GM23338 (cell line): ENCODE results near the gene DNAJC10. TPM values are rescaled to one million over a fixed set of nuclear protein-coding genes. Genes with fewer than 3 reads are reported as not detected.

Source experiments
- ATAC-seq: fragments of 200-7000 bp; cut with Tn5 transposase; 3 replicates; pipeline ENCODE4 v1.9.1; 2020
- DNase-seq: peaks from one replicate; pipeline ENCODE4 v3.0.0-alpha.2; 2015; ENCODE audit warnings: low spot score
- H2AFZ ChIP-seq: fragments of 200-600 bp; sonication (generic); 2 replicates; pipeline ENCODE4 v1.8.0; 2016; ENCODE audit warnings: antibody characterized with exemption, mild to moderate bottlenecking, moderate library complexity
- H3F3A ChIP-seq: fragments of 200-600 bp; sonication (generic); replicated peaks from 2 replicates; pipeline ENCODE4 v1.8.0; 2017; ENCODE audit warnings: antibody characterized with exemption, mixed run types, low read depth
- H3K27ac ChIP-seq: fragments of 200-600 bp; sonication (generic); 2 replicates; pipeline ENCODE4 v1.6.1; 2016; ENCODE audit warnings: low read depth
- H3K27me3 ChIP-seq: fragments of 200-600 bp; sonication (generic); 2 replicates; pipeline ENCODE4 v1.8.0; 2016; ENCODE audit warnings: mild to moderate bottlenecking, mixed run types, moderate library complexity; ENCODE audit not compliant: insufficient read depth
- H3K36me3 ChIP-seq: fragments of 200-600 bp; sonication (generic); 2 replicates; pipeline ENCODE4 v1.8.0; 2016; ENCODE audit warnings: mild to moderate bottlenecking; ENCODE audit not compliant: insufficient read depth
- H3K4me1 ChIP-seq: fragments of 200-600 bp; sonication (generic); 2 replicates; pipeline ENCODE4 v1.8.0; 2016; ENCODE audit warnings: mild to moderate bottlenecking, moderate library complexity; ENCODE audit not compliant: insufficient read depth
- H3K4me2 ChIP-seq: fragments of 200-600 bp; sonication (generic); 2 replicates; pipeline ENCODE4 v1.7.1; 2017; ENCODE audit warnings: mixed run types
- H3K4me3 ChIP-seq: fragments of 200-600 bp; sonication (generic); 2 replicates; pipeline ENCODE4 v1.6.1; 2016; ENCODE audit warnings: mixed run types
- H3K79me2 ChIP-seq: fragments of 200-600 bp; sonication (generic); replicated peaks from 2 replicates; pipeline ENCODE4 v1.8.0; 2017; ENCODE audit warnings: mild to moderate bottlenecking; ENCODE audit not compliant: insufficient read depth
- H3K9me2 ChIP-seq: fragments of 200-600 bp; sonication (generic); 2 replicates; pipeline ENCODE4 v1.8.0; 2017; ENCODE audit not compliant: insufficient read depth
- H4K20me1 ChIP-seq: fragments of 200-600 bp; sonication (generic); replicated peaks from 2 replicates; pipeline ENCODE4 v1.8.0; 2017; ENCODE audit warnings: mild to moderate bottlenecking; ENCODE audit not compliant: insufficient read depth
- H3K27ac Mint-ChIP-seq: 2 replicates; pipeline ENCODE4 v1.8.0; 2020; ENCODE audit warnings: inconsistent platforms, mild to moderate bottlenecking, moderate library complexity, mixed read lengths
- H3K27me3 Mint-ChIP-seq: 3 replicates; pipeline ENCODE4 v1.8.0; 2022; ENCODE audit warnings: low read depth, mild to moderate bottlenecking, moderate library complexity, mixed read lengths, inconsistent platforms; ENCODE audit not compliant: insufficient read depth, poor library complexity
- H3K36me3 Mint-ChIP-seq: 3 replicates; pipeline ENCODE4 v1.8.0; 2021; ENCODE audit warnings: low read depth, mild to moderate bottlenecking, inconsistent platforms, moderate library complexity, mixed read lengths
- H3K4me1 Mint-ChIP-seq: 3 replicates; pipeline ENCODE4 v1.8.0; 2020; ENCODE audit warnings: mild to moderate bottlenecking, inconsistent platforms, mixed read lengths
- H3K4me3 Mint-ChIP-seq: 3 replicates; pipeline ENCODE4 v1.8.0; 2021; ENCODE audit warnings: moderate library complexity, mild to moderate bottlenecking, inconsistent platforms, mixed read lengths
- H3K9me3 Mint-ChIP-seq: 3 replicates; pipeline ENCODE4 v1.8.0; 2020; ENCODE audit warnings: moderate library complexity, mild to moderate bottlenecking, inconsistent platforms, mixed read lengths
- CREB1 ChIP-seq: fragments of 250-450 bp; sonication (Bioruptor Pico); IDR thresholded peaks from 2 replicates; pipeline ENCODE4 v1.5.0; 2020; ENCODE audit warnings: low read depth, mild to moderate bottlenecking, moderate library complexity
- EZH2 ChIP-seq: fragments of 200-600 bp; sonication (generic); IDR thresholded peaks from one replicate; pipeline ENCODE4 v1.8.0; 2017; ENCODE audit warnings: antibody characterized with exemption, mild to moderate bottlenecking, low read depth; ENCODE audit not compliant: unreplicated experiment
- EZH2phosphoT487 ChIP-seq: fragments of 200-600 bp; sonication (generic); IDR thresholded peaks from one replicate; pipeline ENCODE4 v1.8.1; 2018; ENCODE audit warnings: antibody characterized with exemption; ENCODE audit not compliant: unreplicated experiment
- JUNB ChIP-seq: IDR thresholded peaks from one replicate; pipeline ENCODE4 v1.6.1; 2016; ENCODE audit warnings: antibody characterized with exemption; ENCODE audit not compliant: unreplicated experiment
- NANOG ChIP-seq: IDR thresholded peaks from 2 replicates; pipeline ENCODE4 v1.6.1; 2016; ENCODE audit warnings: antibody characterized with exemption, borderline replicate concordance
- POLR2AphosphoS5 ChIP-seq: IDR thresholded peaks from 2 replicates; pipeline ENCODE4 v1.6.1; 2016; ENCODE audit warnings: antibody characterized with exemption, low read depth
- ZNF114 ChIP-seq: fragments of 250-450 bp; sonication (Bioruptor Pico); IDR thresholded peaks from 2 replicates; pipeline ENCODE4 v1.5.0; 2020; ENCODE audit warnings: mild to moderate bottlenecking, moderate library complexity
- ZNF331 ChIP-seq: fragments of 250-450 bp; sonication (Bioruptor Pico); IDR thresholded peaks from 2 replicates; pipeline ENCODE4 v1.5.0; 2020; ENCODE audit warnings: low read depth, mild to moderate bottlenecking, moderate library complexity
- polyA plus RNA-seq: library from polyadenylated mRNA; unstranded; fragments of >200 nt; fragmentation: Nextera tagmentation; extraction: Ambion mirVana; gene quantifications from 2 replicates; pipeline ENCODE4 v1.2.1, GENCODE V29; 2016
- total RNA-seq: library from RNA; depleted of rRNA; stranded (reverse); fragments of >200 nt; shearing (Covaris generic); gene quantifications from 2 replicates; pipeline ENCODE4 v1.2.3, GENCODE V29; 2014
- TF ChIP-seq, protein P1 (sequence below): IDR thresholded peaks from 2 replicates; pipeline ENCODE4 v1.6.1; 2016; ENCODE audit warnings: antibody characterized with exemption
- TF ChIP-seq, protein P2 (sequence below): fragments of 250-450 bp; sonication (Bioruptor Pico); IDR thresholded peaks from 2 replicates; pipeline ENCODE4 v1.5.0; 2020; ENCODE audit warnings: mild to moderate bottlenecking, moderate library complexity

The DNAJC10 gene
- total and polyA plus RNA-seq, 2 experiments from 2014 or later, result 41.9 to 83.1 TPM

DNA sequence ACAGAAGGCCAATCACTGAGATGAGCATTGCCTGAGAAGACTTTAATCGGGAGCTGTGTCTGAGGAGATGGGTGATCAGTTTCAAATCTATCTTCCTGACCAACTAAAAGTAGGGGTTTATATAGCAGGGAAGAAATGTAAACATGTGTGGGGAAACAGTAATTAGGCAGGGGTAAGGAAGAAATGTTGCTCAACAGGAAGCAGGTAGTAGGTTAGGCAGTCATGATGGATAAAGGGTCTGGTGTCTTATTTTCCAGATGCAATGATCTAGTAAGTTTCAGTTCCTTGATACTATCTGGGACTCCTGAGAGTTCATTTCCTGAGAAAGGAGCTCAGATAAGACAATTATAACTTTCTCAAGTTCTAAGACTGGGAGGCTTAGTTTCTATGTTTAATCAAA lies 33.8 kb upstream of the DNAJC10 start:
- Histone ChIP-seq H3K27me3 (no peaks in the 10 kb centered on the region), H3F3A (no peaks in the 10 kb centered on the region), H3K36me3 (peaks cover 4% of the 10 kb centered on the region), H3K9me2 (no peaks in the 10 kb centered on the region; the same call in 1 of the 2 replicates), H3K79me2 (no peaks in the 10 kb centered on the region), H2AFZ (peak overlapping the region; percentile 30; the same call in 1 of the 2 replicates), H3K4me2 (no peak overlapping the region), H3K4me3 (no peak overlapping the region), H3K27ac (no peak overlapping the region), H3K4me1 (no peaks in the 10 kb centered on the region), H4K20me1 (no peaks in the 10 kb centered on the region)
- H3K27me3 Mint-ChIP-seq, result no peaks in the 10 kb centered on the region
- TF ChIP-seq POLR2AphosphoS5 (no peak), JUNB (no peak), ZNF114 (no peak), EZH2 (no peak), NANOG (no peak), ZNF331 (CRISPR knock-in tag) (no peak), EZH2phosphoT487 (no peak), CREB1 (no peak)
- TF ChIP-seq, protein P1, sequence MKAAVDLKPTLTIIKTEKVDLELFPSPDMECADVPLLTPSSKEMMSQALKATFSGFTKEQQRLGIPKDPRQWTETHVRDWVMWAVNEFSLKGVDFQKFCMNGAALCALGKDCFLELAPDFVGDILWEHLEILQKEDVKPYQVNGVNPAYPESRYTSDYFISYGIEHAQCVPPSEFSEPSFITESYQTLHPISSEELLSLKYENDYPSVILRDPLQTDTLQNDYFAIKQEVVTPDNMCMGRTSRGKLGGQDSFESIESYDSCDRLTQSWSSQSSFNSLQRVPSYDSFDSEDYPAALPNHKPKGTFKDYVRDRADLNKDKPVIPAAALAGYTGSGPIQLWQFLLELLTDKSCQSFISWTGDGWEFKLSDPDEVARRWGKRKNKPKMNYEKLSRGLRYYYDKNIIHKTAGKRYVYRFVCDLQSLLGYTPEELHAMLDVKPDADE, result no peak
- TF ChIP-seq, protein P2, sequence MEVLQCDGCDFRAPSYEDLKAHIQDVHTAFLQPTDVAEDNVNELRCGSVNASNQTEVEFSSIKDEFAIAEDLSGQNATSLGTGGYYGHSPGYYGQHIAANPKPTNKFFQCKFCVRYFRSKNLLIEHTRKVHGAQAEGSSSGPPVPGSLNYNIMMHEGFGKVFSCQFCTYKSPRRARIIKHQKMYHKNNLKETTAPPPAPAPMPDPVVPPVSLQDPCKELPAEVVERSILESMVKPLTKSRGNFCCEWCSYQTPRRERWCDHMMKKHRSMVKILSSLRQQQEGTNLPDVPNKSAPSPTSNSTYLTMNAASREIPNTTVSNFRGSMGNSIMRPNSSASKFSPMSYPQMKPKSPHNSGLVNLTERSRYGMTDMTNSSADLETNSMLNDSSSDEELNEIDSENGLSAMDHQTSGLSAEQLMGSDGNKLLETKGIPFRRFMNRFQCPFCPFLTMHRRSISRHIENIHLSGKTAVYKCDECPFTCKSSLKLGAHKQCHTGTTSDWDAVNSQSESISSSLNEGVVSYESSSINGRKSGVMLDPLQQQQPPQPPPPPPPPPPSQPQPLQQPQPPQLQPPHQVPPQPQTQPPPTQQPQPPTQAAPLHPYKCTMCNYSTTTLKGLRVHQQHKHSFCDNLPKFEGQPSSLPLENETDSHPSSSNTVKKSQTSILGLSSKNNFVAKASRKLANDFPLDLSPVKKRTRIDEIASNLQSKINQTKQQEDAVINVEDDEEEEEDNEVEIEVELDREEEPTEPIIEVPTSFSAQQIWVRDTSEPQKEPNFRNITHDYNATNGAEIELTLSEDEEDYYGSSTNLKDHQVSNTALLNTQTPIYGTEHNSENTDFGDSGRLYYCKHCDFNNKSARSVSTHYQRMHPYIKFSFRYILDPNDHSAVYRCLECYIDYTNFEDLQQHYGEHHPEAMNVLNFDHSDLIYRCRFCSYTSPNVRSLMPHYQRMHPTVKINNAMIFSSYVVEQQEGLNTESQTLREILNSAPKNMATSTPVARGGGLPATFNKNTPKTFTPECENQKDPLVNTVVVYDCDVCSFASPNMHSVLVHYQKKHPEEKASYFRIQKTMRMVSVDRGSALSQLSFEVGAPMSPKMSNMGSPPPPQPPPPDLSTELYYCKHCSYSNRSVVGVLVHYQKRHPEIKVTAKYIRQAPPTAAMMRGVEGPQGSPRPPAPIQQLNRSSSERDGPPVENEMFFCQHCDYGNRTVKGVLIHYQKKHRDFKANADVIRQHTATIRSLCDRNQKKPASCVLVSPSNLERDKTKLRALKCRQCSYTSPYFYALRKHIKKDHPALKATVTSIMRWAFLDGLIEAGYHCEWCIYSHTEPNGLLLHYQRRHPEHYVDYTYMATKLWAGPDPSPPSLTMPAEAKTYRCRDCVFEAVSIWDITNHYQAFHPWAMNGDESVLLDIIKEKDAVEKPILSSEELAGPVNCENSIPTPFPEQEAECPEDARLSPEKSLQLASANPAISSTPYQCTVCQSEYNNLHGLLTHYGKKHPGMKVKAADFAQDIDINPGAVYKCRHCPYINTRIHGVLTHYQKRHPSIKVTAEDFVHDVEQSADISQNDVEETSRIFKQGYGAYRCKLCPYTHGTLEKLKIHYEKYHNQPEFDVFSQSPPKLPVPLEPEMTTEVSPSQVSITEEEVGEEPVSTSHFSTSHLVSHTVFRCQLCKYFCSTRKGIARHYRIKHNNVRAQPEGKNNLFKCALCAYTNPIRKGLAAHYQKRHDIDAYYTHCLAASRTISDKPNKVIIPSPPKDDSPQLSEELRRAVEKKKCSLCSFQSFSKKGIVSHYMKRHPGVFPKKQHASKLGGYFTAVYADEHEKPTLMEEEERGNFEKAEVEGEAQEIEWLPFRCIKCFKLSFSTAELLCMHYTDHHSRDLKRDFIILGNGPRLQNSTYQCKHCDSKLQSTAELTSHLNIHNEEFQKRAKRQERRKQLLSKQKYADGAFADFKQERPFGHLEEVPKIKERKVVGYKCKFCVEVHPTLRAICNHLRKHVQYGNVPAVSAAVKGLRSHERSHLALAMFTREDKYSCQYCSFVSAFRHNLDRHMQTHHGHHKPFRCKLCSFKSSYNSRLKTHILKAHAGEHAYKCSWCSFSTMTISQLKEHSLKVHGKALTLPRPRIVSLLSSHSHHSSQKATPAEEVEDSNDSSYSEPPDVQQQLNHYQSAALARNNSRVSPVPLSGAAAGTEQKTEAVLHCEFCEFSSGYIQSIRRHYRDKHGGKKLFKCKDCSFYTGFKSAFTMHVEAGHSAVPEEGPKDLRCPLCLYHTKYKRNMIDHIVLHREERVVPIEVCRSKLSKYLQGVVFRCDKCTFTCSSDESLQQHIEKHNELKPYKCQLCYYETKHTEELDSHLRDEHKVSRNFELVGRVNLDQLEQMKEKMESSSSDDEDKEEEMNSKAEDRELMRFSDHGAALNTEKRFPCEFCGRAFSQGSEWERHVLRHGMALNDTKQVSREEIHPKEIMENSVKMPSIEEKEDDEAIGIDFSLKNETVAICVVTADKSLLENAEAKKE (CRISPR knock-in tag), result no peak
- DNase-seq (no peak), ATAC-seq (no peak)
- H3K36me3 Mint-ChIP-seq, result peaks cover 8% of the 10 kb centered on the region; the same call in 1 of the 3 replicates
- H3K27ac Mint-ChIP-seq, result no peak overlapping the region; the same call in 1 of the 2 replicates
- no peaks in the 10 kb centered on the region for H3K4me1 Mint-ChIP-seq
- H3K4me3 Mint-ChIP-seq, result no peak overlapping the region
- peaks cover 14% of the 10 kb centered on the region for H3K9me3 Mint-ChIP-seq
